HL-60/S4 treated with retinoic acid at 250 ng/mL for 4 days and 3 days (cell line): ENCODE measurements around the gene SMG6.
"Not testable (repeated sequence)": the region's sequence is repeated elsewhere in the genome, so short reads cannot be mapped to it uniquely, and the experiment has no call there.

Experiments used
- in situ Hi-C: fragments of 300-500 bp; cut with MboI; formaldehyde crosslinking; loops from 2 replicates; pipeline ENCODE4 v1.7.0; 2022; ENCODE audit warnings: low sequenced_read_pairs

The SMG6 gene

DNA sequence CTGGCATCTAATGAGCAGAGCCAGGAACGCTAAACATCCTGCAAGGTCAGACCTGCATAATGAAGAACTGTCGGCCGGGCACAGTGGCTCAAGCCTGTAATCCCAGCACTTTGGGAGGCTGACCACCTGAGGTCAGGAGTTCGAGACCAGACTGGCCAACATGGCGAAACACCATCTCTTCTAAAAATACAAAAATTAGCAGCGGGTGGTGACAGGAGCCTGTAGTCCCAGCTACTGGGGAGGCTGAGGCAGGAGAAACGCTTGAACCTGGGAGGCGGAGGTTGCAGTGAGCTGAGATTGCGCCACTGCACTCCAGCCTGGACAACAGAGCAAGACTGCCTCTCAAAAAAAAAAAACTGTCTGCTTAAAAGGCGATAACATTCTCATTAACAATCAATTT lies 38.4 kb downstream of the SMG6 start:
- in situ Hi-C loops, result not testable (repeated sequence)

DNA sequence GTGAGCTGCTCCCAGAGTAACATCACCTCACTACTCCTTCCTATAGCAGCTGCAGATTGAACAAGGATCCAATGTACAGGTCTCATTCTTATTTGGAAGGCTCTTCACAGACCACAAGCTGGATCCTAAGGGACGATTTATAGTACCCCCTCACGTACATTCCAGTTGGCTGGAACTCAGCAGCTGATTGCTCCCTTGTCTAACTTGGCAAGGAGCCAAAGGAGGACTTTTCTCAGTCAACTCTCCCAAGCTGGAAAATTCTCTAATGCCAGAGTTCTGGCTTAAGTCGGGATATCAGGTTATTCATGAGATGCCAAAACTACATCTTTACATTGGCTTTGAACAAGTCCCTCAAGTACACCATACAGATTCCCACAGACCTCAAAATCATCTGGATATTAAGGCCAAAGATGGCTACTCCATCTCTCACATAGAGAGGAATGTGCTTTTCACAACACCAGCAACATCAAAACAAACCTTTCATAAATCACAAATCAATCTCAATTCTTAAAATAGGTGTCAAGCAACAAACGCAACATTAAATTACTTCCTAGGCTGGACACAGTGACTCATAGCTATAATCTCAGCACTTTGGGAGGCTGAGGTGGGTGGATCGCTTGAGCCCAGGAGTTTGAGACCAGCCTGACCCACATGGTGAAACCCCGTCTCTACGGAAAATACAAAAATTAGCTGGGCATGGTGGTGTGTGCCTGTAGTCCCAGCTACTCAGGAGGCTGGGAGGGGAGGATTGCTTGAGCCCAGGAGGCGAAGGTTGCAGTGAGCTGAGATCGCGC lies 39.3 kb downstream of the SMG6 start:
- in situ Hi-C loops, result no loop called here

DNA sequence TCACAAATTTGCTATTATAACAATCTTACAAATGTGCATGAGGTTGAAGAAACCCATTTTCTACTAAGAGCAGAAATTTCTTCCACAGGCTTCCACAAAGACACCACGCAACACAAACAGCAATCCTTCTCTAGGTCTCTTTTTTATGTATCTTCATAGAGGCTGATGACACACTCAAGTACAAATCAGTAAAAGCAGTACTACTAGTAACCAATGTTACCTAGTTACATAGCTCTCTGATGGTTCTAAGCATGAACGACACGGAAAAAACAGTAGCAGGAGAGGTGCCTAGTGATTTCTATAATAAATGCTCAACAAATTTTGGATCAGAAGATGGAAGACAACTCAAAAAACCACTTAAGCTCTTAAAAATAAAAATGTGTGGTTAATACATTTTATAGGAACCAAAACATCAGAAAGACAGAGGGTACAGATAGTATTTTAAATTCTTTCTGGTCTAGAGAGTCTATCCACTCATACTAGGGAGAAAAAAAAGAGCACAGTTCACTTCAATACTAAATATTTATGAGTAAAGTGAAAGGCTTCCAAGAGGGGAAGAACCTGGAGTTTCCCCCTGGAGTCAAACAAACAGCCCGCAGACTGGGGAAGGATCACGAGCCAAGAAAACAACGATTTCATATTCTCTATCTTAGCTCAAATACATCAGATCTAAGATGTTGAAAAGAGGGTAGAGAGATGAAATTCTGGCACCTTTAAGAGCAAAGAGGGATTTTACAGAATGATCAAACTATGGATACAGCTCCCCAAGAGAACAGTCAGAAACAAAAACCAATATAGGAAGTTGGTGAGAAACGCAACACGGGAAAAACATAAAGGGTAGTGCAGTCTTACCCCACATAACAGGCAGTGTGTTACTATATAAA lies 40.2 kb downstream of the SMG6 start:
- in situ Hi-C loops, result no loop called here

DNA sequence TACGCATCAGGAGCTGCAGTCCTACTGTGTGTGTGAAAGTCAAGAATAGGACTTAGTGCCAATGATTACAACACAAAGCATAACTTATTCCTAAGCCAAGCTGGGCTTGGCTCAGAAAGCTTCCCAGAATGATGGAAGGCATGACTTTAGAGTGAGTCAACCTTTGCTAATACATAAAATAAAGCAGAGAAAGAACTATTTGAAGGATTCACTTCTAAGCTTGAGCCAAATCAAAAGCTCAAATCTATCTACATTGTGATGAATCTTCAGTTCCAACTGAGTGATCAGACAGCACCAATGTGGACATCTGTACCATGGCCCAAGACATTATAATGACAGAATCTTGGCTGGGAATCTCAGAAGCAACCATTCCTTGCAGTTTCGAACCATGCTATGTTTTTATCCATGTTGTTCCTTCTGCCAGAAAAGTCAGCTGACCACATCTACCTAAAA lies 41.4 kb downstream of the SMG6 start:
- in situ Hi-C loops, result no loop called here

DNA sequence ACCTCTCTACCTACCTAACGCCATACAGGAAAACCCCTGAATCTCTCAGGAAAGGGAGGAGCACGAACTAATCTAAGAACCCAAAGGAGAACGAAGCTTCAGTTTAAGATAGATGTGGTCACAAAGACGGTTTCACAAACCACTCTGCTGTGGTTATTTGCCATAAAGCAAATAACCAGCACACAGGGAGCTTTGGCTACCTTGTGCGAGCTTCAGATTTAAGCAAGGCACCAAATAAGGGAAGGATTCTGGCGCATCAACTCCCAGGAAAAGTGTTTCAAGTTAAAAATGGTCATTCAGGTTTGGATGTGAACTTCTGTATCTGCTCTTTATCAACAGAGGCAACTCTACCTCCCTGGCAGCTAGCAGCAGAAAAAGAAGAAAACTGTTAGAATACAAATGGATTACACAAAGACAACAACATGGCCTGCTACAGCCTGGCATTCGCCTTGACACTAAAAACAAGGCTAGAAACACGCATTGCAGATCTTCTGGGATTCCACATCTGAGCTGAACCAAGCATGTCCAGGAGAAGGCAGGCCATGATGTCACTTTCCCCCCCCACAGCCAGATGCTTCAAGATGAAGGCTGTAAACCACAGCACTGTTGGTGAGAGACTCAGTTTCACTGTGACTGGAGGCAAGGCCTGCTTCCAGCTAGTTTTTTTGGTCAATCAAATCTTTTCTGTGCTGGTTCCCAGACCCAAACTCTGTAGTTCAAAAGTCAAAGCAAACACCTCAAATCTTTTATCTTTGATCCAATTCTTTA lies 43.6 kb downstream of the SMG6 start:
- in situ Hi-C loops, result no loop called here

DNA sequence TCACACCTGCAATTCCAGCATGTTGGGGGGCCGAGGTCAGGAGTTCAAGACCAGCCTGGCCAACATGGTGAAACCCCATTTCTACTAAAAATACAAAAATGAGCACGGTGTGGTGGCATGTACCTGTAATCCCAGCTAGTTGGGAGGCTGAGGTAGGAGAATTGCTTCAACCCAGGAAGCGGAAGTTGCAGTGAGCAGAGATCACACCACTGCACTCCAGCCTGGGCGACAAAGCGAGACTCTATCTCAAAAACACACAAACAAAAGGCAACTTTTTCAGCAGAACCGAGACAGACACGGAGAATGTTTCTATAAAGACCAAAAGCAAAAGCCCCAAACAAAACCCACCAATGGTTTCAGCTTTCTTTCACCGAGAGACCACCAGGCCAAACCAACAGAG lies 44.8 kb downstream of the SMG6 start:
- in situ Hi-C loops, result not testable (repeated sequence)

DNA sequence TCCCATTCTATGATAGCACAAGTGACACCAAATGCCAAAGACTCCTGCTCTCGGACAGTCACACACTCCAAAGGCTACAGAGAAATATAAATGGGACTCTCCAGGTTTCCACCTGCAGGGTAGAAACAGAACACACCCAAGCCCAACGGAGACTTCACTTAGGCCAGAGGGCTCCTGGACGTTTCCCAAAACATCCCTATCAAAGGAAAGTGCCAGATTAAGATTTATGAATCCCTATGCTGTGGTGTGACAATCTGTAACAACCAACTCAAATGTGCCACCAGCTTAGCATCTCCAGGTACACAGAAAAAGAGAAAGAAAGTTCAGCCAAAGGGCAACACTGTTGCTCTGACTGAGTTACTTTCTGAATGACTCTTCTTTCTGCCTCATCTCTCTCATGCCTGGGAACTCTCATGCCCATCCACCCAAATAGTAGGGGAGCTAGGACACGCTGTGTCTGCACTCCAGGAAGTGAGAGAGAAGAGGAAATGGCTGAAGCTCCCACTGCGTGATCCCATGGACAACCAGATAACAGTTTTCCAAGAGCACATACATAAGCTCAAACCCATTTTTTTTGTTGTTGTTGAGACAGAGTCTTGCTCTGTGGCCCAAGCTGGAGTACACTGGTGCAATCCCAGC lies 49.7 kb downstream of the SMG6 start:
- in situ Hi-C loops, result no loop called here

DNA sequence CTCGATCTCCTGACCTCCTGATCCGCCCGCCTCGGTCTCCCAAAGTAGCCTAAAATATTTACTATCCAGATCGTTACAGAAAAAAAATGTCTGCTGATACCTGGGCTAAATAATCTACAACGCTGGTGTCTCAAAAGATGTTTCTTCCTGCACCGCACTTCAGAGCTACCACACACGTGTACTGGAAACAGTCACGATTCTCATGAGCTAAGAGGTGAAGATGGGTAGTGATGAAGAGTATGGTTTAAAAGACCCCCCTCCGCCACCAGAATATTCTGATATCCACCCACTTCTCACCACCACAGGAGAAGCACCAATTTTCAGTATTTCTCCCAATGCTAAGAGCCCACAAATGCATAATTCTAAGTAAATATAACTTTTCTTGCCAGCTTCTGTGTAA lies 50.2 kb downstream of the SMG6 start:
- in situ Hi-C loops, result no loop called here

DNA sequence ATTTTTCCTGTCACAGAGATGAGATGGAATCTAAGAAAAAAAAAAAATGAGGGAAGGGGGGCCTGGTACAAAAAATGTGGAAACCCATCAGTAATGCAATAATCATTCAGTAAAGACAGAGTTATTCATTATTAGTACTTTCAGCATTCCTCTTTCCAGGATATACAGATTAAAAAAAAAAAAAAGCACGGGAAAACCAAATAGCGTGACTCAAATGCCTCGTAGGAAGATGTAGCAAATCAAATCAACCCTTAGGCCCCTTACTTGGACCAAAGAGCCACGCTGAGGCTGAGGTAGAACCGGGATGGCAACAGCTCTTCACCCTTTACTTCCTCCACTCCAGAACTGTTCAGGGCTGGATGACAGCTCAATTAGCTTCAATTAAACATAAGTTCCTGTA lies 52.5 kb downstream of the SMG6 start:
- in situ Hi-C loops, result no loop called here

DNA sequence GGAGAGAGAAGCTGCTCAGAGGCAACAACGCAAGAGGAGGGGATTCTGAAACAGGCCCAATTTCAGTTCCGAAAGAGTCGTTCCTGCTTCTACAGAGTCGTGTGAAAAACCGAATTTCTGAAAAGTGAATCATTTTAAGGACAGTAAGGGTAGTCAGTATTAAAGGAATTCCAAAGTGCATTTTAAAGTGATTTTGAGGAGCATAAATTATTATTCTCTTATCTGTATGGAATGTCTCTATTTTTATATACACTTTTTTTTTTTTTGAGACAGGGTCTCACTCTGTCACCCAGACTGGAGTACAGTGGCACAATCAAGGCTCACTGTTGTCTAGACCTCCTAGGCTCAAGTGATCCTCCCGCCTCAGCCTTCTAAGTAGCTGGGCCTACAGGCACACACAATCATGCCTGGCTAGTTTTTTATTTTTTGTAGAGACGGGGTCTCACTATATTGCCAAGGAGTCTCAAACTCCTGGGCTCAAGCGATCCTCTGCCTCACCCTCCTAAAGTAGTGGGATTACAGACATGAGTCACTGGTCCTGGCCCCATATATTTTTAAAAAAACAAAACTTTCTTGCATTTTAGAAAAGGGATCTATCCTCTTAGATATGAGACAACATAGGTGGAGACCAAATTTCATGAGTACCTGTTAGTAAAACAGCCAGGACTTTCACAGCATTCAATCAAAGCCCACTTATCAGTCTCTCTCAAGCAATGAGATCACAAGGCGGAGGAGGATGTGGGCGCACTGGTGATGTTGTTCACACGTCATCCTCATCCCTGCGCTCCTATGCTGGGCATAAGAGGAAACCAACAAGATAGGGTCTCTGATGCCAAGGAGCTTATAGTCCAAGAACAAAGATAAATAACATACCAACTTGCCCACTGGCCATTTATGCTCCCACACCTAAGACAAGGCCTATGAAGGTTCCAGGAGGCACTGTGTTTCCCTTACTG lies 53.2 kb downstream of the SMG6 start:
- in situ Hi-C loops, result no loop called here

DNA sequence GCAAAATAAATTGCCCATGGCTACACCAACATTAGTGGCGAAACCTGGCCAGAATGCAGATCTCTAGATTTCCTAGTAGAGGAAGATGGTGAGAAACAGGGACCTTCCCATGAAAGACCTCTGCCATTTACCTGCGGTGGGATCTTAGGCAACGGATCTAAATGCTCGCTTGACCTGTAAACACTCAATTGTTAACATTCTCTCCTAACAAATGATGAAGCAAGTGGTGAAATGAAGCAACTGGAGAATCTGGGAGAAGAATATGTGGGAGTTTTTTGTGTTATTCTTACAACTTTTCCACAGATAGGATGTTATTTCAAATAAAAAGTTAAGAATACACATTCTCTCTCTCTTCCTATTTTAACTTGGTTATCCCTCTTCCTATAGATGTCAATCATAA lies 56.6 kb downstream of the SMG6 start:
- in situ Hi-C loops, result loop anchor here (10.0 kb wide), 1 partner anchor 152 kb away; no protein-coding TSS in a partner anchor

DNA sequence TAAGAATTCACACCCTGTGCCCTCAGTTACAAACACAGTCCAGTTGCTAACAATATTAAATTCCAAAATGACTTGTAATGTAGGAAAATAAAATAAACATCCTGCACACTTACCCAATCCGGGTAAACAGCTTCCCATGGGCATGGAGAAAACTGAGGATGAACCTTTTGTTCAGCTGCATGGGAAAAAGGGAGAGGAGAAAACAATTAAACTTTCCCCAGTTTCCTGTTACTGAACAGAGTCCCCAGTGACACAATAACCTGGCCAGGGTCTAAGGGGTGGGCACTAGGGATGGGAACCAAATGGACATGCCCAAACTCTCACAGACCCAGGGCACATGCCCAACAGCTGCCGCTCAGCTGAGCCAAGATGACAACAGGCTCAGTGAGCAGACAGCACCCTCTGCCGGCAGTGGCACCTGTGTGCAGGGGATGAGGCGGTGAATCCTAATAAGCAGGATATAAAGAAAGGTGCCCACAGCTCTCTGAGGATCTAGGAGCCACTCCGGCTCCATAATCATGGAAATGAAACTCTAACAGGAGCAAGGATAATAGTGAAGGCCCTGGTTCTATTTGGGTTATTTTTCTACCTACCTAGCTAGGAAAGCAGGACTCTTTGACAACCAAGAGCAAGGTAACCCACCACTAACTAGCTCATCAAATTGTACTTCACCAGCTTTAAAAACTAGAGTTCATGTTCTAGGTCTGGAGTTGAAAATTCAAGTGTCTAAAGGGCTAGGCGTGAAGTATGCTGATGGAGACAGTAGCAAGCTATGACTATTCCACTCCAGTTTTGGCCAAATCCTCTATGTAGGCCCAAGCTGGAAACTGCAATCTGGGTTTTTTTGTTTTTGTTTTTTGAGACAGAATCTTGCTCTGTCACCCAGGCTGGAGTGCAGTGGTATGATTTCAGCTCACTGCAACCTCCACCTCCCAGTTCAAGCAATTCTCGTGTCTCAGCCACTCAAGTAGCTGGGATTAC lies 58.8 kb downstream of the SMG6 start:
- in situ Hi-C loops, result loop anchor here (10.0 kb wide), 1 partner anchor 150 kb away; no protein-coding TSS in a partner anchor

DNA sequence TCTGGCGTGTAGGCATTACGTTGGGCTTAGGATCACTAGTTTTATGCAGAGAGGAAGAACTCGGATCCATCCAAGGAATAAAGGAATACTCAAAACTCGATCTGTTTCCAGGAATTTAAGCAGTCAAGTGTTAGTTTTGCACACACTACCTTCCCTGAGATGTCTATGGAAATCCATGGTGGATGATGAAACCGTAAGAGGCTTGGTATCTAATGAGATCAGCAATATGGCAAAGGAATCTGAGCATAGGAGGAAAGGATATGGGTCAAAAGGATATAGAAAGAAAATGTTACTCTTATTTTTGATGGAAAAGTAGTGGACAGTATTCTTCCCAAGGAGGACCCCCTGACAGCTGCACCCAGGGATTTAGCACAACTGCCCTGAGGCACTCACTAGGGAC lies 59.6 kb downstream of the SMG6 start:
- in situ Hi-C loops, result loop anchor here (10.0 kb wide), 1 partner anchor 149 kb away; no protein-coding TSS in a partner anchor

DNA sequence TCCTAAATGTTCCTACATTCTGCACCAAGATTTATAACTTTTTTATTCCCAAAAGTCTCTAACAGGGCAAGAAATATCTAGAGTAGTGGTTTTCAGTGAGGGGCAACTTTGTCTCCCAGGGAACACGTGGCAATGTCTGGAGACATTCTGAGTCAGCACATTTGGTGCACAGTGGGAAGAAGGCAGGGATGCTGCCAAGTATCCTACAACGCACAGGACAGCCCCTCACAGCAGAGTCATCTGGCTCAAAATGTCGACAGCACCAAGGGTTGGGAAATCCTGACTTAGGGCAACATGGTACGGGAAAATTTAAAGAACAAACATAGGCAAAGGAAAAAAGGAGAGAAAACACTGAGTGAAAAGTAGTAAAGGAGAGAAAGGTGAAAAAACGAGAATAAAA lies 61.8 kb downstream of the SMG6 start:
- in situ Hi-C loops, result loop anchor here (10.0 kb wide), 1 partner anchor 147 kb away; no protein-coding TSS in a partner anchor

DNA sequence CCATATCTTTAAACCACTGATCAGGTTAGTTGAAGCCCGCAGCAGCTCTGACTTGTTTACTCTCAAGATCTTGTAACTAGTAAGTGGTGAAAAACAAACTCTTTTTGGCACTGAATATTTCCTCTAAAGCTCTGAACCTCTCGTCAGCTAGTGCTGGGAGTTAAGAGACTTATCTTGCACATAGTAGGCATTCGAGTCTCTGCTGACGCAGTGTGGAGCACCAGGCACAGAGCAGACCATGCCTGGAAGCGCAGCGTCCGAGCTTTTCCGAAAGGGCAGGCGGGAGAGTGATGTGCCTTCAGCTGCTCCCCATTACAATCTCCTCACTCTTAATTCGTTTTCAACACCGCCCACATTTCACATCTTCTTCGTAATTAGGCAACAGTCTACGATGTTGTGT lies 63.0 kb downstream of the SMG6 start:
- in situ Hi-C loops, result loop anchor here (10.0 kb wide), 1 partner anchor 146 kb away; no protein-coding TSS in a partner anchor

DNA sequence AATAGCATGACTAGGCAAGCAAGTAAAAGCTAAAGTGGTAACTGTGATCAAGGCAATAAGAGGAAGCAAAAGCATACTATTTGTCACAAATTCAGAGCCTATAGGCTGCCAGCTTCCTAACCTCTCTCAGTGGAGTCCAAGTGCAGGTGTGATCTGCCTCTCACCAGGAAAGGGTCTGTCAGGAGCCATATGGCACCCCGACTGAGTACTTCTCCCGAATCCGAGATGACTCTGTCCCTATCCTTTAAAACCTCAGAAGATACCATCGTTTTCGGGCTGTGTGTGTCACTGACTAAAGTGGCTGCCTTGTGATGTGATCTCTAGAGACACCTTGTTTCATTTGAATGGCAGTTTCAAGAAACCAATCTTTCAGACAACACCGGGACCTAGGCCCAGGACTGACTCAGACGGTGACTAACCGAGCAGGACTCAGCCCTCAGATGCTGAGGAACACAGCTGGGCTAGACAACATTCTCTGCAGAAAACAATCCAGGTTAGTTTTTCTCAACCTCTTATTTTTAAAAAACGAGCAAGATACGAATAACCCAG lies 63.6 kb downstream of the SMG6 start:
- in situ Hi-C loops, result loop anchor here (10.0 kb wide), 1 partner anchor 145 kb away; no protein-coding TSS in a partner anchor

DNA sequence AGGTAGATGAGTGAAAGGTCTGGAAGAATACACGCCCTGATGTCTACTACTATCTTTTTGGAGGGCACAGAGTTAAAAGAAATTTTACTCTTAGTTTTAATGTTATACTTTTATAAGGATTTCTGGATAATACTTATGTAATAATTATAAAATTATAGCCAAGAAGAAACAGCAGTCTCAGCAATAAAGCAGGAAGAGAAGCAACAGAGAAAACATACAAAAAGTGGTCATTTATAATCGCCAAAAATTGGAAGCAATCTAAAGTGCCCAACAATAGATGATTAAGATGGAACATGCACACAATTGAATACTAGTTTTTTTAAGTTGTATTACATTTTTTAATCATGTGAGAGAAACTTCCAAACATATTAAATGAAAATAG lies 64.4 kb downstream of the SMG6 start:
- in situ Hi-C loops, result no loop called here
